Nephron progenitor cell (in vitro differentiated cells): ENCODE data around the gene HES3.

Experiments used
- DNase-seq: peaks from one replicate; pipeline ENCODE4 v3.0.0; 2021
- H3K27ac Mint-ChIP-seq: 2 replicates; pipeline ENCODE4 v1.8.0; 2021; ENCODE audit warnings: mild to moderate bottlenecking, moderate library complexity, mixed read lengths
- H3K27me3 Mint-ChIP-seq: 2 replicates; pipeline ENCODE4 v1.8.0; 2021; ENCODE audit warnings: mild to moderate bottlenecking, low read depth, mixed read lengths; ENCODE audit not compliant: poor library complexity
- H3K36me3 Mint-ChIP-seq: 2 replicates; pipeline ENCODE4 v1.8.0; 2021; ENCODE audit warnings: low read depth, mixed read lengths
- H3K4me1 Mint-ChIP-seq: 2 replicates; pipeline ENCODE4 v1.8.0; 2021; ENCODE audit warnings: mixed read lengths
- H3K4me3 Mint-ChIP-seq: 2 replicates; pipeline ENCODE4 v1.8.0; 2021; ENCODE audit warnings: mild to moderate bottlenecking, moderate library complexity, mixed read lengths
- H3K9me3 Mint-ChIP-seq: 2 replicates; pipeline ENCODE4 v1.8.0; 2021; ENCODE audit warnings: mild to moderate bottlenecking, moderate library complexity, mixed read lengths
- CTCF ChIP-seq: fragments of 200-600 bp; sonication (generic); IDR thresholded peaks from 2 replicates; pipeline ENCODE4 v1.5.0; 2021; ENCODE audit warnings: antibody characterized with exemption

HES3 gene

GRCh38 chr1:6278263-6278662 is 34.3 kb downstream of the HES3 start:
- no peaks in the 10 kb centered on the region for H3K9me3 Mint-ChIP-seq
- no peak for TF ChIP-seq CTCF
- no peak overlapping the region for H3K27ac Mint-ChIP-seq
- DNase-seq: no peak
- peaks cover 13% of the 10 kb centered on the region for H3K27me3 Mint-ChIP-seq
- peaks cover 56% of the 10 kb centered on the region for H3K4me1 Mint-ChIP-seq
- H3K36me3 Mint-ChIP-seq: no peaks in the 10 kb centered on the region
- no peak overlapping the region for H3K4me3 Mint-ChIP-seq

GRCh38 chr1:6279066-6279465 is 35.1 kb downstream of the HES3 start:
- H3K27me3 Mint-ChIP-seq: peaks cover 13% of the 10 kb centered on the region
- no peaks in the 10 kb centered on the region for H3K36me3 Mint-ChIP-seq
- TF ChIP-seq CTCF: no peak
- H3K9me3 Mint-ChIP-seq: no peaks in the 10 kb centered on the region
- H3K4me3 Mint-ChIP-seq: no peak overlapping the region
- H3K4me1 Mint-ChIP-seq: peaks cover 56% of the 10 kb centered on the region
- DNase-seq: no peak
- no peak overlapping the region for H3K27ac Mint-ChIP-seq

GRCh38 chr1:6279613-6280383 is 35.8 kb downstream of the HES3 start:
- TF ChIP-seq CTCF: no peak
- Mint-ChIP-seq H3K4me3 (no peak overlapping the region), H3K4me1 (peaks cover 54% of the 10 kb centered on the region), H3K36me3 (no peaks in the 10 kb centered on the region), H3K27me3 (peaks cover 13% of the 10 kb centered on the region), H3K27ac (no peak overlapping the region), H3K9me3 (no peaks in the 10 kb centered on the region)
- no peak for DNase-seq

GRCh38 chr1:6280761-6281451 is 36.9 kb downstream of the HES3 start:
- H3K27me3 Mint-ChIP-seq: peaks cover 13% of the 10 kb centered on the region
- H3K36me3 Mint-ChIP-seq: no peaks in the 10 kb centered on the region
- H3K4me3 Mint-ChIP-seq: no peak overlapping the region
- DNase-seq: peak; percentile 68
- no peak overlapping the region for H3K27ac Mint-ChIP-seq
- TF ChIP-seq CTCF: peak; percentile 60
- no peaks in the 10 kb centered on the region for H3K9me3 Mint-ChIP-seq
- peaks cover 51% of the 10 kb centered on the region for H3K4me1 Mint-ChIP-seq

- no peak overlapping the region for H3K27ac Mint-ChIP-seq
- H3K9me3 Mint-ChIP-seq: no peaks in the 10 kb centered on the region
- DNase-seq: no peak
- no peak overlapping the region for H3K4me3 Mint-ChIP-seq
- no peak for TF ChIP-seq CTCF
- H3K4me1 Mint-ChIP-seq: peaks cover 43% of the 10 kb centered on the region
- H3K27me3 Mint-ChIP-seq: peaks cover 13% of the 10 kb centered on the region
- no peaks in the 10 kb centered on the region for H3K36me3 Mint-ChIP-seq
Measured at GRCh38 chr1:6281511-6282402, 37.8 kb downstream of the HES3 start.
